Activated CD8-positive, alpha-beta memory T cell treated with anti-CD3 and anti-CD28 coated beads, Interleukin-2, amount 10 ng/mL, durations not matched to agents 7 days and 5 days (primary cell): Measurements from ENCODE around the gene NDUFV1. TPM values are rescaled to one million over a fixed set of nuclear protein-coding genes. Genes with fewer than 3 reads are reported as not detected.
A peak's percentile ranks its signal among the peaks of the same experiment; 100 is the strongest.
"Not testable (repeated sequence)": the region's sequence is repeated elsewhere in the genome, so short reads cannot be mapped to it uniquely, and the experiment has no call there.

ENCODE experiments used
- ATAC-seq: fragments of 150-1000 bp; cut with Tn5 transposase; one replicate; pipeline ENCODE4 v1.10.0; 2021; ENCODE audit warnings: moderate library complexity
- CTCF ChIA-PET: fragments of 350-600 bp; sonication (Branson Sonifier 250); formaldehyde crosslinking; loops from one replicate; lab custom pipeline; 2021; ENCODE audit warnings: antibody characterized with exemption; lab: Charles Lee
- DNase-seq: peaks from one replicate; pipeline ENCODE4 v3.0.0-alpha.2; 2020
- H3K27ac Mint-ChIP-seq: one replicate; pipeline ENCODE4 v1.8.0; 2021; ENCODE audit warnings: mild to moderate bottlenecking, mixed read lengths
- H3K27me3 Mint-ChIP-seq: one replicate; pipeline ENCODE4 v1.8.0; 2021; ENCODE audit warnings: mixed read lengths
- H3K36me3 Mint-ChIP-seq: one replicate; pipeline ENCODE4 v1.8.0; 2021; ENCODE audit warnings: mild to moderate bottlenecking, mixed read lengths
- H3K4me1 Mint-ChIP-seq: one replicate; pipeline ENCODE4 v1.8.0; 2021; ENCODE audit warnings: mixed read lengths
- H3K4me3 Mint-ChIP-seq: one replicate; pipeline ENCODE4 v1.8.0; 2021; ENCODE audit warnings: mild to moderate bottlenecking, moderate library complexity, mixed read lengths
- H3K9me3 Mint-ChIP-seq: one replicate; pipeline ENCODE4 v1.8.0; 2022; ENCODE audit warnings: low read depth, mixed read lengths
- total RNA-seq, 2 experiments: library from RNA; stranded (reverse); gene quantifications; one replicate each; pipeline ENCODE4 v1.2.3, GENCODE V29; 2021

NDUFV1 gene
- total RNA-seq, 2 experiments from 2014 or later = 239 to 252 TPM

DNA sequence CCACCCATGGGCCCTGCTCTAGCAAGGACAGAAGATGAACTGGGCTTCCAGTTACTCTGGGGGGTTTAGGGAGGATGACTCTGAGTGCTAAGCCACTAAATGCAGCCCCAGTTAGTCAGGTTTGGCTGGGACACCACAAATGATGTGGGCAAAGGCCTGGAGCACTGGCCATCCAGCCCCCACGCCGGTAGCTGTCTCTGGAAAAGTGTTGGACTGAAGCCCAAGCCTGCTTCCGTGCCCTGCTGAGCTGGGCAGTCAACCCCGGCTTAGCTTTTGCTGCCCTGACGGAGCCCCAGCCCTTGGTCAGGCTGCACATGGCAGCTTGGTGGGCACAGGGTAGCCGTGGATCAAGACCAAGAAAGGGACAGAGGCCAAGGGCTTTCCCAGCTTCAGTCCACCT is 28.8 kb upstream of the NDUFV1 start:
- H3K27me3 Mint-ChIP-seq = peaks cover 49% of the 10 kb centered on the region
- no peaks in the 10 kb centered on the region for H3K9me3 Mint-ChIP-seq

DNA sequence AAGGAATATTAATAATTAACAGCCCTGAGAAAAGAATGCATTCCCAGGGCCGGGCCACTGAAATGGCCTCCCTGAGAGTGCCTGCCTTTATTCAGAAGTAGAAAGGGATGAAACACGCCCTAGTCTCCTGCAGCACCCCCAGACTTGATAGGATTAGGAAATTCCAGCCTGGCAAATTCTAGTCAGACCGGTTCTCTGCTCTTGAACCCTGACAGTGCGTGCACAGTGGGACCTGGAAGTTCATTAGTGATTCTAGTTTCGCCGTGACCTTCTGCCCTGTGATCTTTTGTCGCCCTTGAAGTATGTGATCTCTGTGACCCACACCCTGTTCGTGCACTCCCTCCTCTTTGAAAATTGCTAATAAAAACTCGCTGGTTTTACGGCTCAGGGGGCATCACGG is 25.3 kb upstream of the NDUFV1 start:
- Mint-ChIP-seq H3K4me1 (peaks cover 42% of the 10 kb centered on the region), H3K9me3 (no peaks in the 10 kb centered on the region), H3K4me3 (no peak overlapping the region), H3K36me3 (peaks cover 17% of the 10 kb centered on the region), H3K27me3 (peaks cover 31% of the 10 kb centered on the region), H3K27ac (no peak overlapping the region)
- DNase-seq = no peak
- ATAC-seq = no peak
- CTCF ChIA-PET = interaction anchor here (0.8 to 2.9 kb wide), 4 partner anchors 8 to 16 kb away, joined by 3 to 18 read pairs (median 6); no protein-coding TSS in a partner anchor

More for the DNA sequence above, 28.8 kb upstream of the NDUFV1 start:
- CTCF ChIA-PET = interaction anchor here (1.6 kb wide), 2 partner anchors 21 to 51 kb away, joined by 3 to 7 read pairs; partner anchors contain the start of gene NUDT8
- Mint-ChIP-seq H3K27ac (no peak overlapping the region), H3K4me3 (no peak overlapping the region), H3K36me3 (no peaks in the 10 kb centered on the region), H3K4me1 (peaks cover 22% of the 10 kb centered on the region)
- no peak for DNase-seq
- ATAC-seq = no peak

DNA sequence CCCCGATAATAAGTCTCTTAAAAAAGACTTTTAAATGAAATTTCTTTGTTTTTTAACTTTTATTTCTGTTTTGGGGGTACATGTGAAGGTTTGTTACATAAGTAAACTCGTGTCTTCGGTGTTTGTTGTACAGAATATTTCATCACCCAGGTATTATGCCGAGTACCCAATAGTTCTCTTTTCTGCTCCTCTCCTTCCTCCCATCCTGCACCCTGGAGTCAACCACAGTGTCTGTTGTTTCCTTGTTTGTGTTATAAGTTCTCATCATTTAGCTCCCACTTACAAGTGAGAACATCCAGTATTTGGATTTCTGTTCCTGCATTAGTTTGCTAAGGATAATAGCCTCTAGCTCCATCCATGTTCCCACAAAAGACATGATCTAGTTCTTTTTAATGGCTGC is 24.7 kb upstream of the NDUFV1 start:
- no peaks in the 10 kb centered on the region for H3K9me3 Mint-ChIP-seq
- peaks cover 23% of the 10 kb centered on the region for H3K36me3 Mint-ChIP-seq
- CTCF ChIA-PET = interaction anchor here (1.1 to 3.3 kb wide), 6 partner anchors 8 to 68 kb away, joined by 3 to 22 read pairs (median 14); partner anchors contain the start of genes ACY3 and NUDT8
- ATAC-seq = no peak
- peaks cover 47% of the 10 kb centered on the region for H3K4me1 Mint-ChIP-seq
- no peak for DNase-seq
- H3K27ac Mint-ChIP-seq = no peak overlapping the region
- peaks cover 31% of the 10 kb centered on the region for H3K27me3 Mint-ChIP-seq
- H3K4me3 Mint-ChIP-seq = peak overlapping the region; percentile 88

DNA sequence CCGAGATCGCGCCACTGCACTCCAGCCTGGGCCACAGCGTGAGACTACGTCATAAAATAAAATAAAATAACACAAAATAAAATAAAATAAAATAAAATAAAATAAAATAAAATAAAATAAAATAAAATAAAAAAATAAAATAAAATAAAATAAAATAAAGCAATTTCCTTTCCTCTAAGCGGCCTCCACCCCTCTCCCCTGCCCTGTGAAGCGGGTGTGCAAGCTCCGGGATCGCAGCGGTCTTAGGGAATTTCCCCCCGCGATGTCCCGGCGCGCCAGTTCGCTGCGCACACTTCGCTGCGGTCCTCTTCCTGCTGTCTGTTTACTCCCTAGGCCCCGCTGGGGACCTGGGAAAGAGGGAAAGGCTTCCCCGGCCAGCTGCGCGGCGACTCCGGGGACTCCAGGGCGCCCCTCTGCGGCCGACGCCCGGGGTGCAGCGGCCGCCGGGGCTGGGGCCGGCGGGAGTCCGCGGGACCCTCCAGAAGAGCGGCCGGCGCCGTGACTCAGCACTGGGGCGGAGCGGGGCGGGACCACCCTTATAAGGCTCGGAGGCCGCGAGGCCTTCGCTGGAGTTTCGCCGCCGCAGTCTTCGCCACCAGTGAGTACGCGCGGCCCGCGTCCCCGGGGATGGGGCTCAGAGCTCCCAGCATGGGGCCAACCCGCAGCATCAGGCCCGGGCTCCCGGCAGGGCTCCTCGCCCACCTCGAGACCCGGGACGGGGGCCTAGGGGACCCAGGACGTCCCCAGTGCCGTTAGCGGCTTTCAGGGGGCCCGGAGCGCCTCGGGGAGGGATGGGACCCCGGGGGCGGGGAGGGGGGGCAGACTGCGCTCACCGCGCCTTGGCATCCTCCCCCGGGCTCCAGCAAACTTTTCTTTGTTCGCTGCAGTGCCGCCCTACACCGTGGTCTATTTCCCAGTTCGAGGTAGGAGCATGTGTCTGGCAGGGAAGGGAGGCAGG is 23.2 kb upstream of the NDUFV1 start, which contains the start of gene GSTP1:
TSS of gene GSTP1 (plus strand) at position 566 of the 958 bp plus-strand sequence. CDS start at position 598, 32 bp downstream.
- H3K27me3 Mint-ChIP-seq = peaks cover 31% of the 10 kb centered on the region
- peak within 1 kb of the TSS; percentile 88 for H3K4me3 Mint-ChIP-seq
- peak; percentile 87 for DNase-seq
- CTCF ChIA-PET = interaction anchor here (0.6 to 3.3 kb wide), 15 partner anchors 10 to 372 kb away, joined by 3 to 22 read pairs (median 4); partner anchors contain the start of genes ACY3 and NUDT8
- H3K9me3 Mint-ChIP-seq = no peaks in the 10 kb centered on the region
- H3K27ac Mint-ChIP-seq = peak within 1 kb of the TSS; percentile 84
- H3K4me1 Mint-ChIP-seq = peaks cover 49% of the 10 kb centered on the region
- H3K36me3 Mint-ChIP-seq = peaks cover 31% of the 10 kb centered on the region
- ATAC-seq = peak; percentile 95

DNA sequence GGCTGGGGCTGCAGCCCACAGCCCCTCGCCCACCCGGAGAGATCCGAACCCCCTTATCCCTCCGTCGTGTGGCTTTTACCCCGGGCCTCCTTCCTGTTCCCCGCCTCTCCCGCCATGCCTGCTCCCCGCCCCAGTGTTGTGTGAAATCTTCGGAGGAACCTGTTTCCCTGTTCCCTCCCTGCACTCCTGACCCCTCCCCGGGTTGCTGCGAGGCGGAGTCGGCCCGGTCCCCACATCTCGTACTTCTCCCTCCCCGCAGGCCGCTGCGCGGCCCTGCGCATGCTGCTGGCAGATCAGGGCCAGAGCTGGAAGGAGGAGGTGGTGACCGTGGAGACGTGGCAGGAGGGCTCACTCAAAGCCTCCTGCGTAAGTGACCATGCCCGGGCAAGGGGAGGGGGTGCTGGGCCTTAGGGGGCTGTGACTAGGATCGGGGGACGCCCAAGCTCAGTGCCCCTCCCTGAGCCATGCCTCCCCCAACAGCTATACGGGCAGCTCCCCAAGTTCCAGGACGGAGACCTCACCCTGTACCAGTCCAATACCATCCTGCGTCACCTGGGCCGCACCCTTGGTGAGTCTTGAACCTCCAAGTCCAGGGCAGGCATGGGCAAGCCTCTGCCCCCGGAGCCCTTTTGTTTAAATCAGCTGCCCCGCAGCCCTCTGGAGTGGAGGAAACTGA is 22.4 kb upstream of the NDUFV1 start:
- Mint-ChIP-seq H3K4me3 (peak overlapping the region; percentile 70), H3K4me1 (peaks cover 45% of the 10 kb centered on the region), H3K36me3 (peaks cover 31% of the 10 kb centered on the region), H3K27me3 (peaks cover 27% of the 10 kb centered on the region), H3K9me3 (no peaks in the 10 kb centered on the region), H3K27ac (peak overlapping the region; percentile 73)
- ATAC-seq (peak; percentile 34), DNase-seq (peak; percentile 58)
- CTCF ChIA-PET = interaction anchor here (0.9 to 3.3 kb wide), 11 partner anchors 10 to 371 kb away, joined by 3 to 22 read pairs (median 4); partner anchors contain the start of gene NUDT8

DNA sequence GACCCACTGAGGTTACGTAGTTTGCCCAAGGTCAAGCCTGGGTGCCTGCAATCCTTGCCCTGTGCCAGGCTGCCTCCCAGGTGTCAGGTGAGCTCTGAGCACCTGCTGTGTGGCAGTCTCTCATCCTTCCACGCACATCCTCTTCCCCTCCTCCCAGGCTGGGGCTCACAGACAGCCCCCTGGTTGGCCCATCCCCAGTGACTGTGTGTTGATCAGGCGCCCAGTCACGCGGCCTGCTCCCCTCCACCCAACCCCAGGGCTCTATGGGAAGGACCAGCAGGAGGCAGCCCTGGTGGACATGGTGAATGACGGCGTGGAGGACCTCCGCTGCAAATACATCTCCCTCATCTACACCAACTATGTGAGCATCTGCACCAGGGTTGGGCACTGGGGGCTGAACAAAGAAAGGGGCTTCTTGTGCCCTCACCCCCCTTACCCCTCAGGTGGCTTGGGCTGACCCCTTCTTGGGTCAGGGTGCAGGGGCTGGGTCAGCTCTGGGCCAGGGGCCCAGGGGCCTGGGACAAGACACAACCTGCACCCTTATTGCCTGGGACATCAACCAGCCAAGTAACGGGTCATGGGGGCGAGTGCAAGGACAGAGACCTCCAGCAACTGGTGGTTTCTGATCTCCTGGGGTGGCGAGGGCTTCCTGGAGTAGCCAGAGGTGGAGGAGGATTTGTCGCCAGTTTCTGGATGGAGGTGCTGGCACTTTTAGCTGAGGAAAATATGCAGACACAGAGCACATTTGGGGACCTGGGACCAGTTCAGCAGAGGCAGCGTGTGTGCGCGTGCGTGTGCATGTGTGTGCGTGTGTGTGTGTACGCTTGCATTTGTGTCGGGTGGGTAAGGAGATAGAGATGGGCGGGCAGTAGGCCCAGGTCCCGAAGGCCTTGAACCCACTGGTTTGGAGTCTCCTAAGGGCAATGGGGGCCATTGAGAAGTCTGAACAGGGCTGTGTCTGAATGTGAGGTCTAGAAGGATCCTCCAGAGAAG is 21.6 kb upstream of the NDUFV1 start:
- no peak for DNase-seq

DNA sequence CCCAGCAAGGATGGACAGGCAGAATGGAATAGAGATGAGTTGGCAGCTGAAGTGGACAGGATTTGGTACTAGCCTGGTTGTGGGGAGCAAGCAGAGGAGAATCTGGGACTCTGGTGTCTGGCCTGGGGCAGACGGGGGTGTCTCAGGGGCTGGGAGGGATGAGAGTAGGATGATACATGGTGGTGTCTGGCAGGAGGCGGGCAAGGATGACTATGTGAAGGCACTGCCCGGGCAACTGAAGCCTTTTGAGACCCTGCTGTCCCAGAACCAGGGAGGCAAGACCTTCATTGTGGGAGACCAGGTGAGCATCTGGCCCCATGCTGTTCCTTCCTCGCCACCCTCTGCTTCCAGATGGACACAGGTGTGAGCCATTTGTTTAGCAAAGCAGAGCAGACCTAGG is 20.8 kb upstream of the NDUFV1 start:
- ATAC-seq (no peak), DNase-seq (no peak)
- Mint-ChIP-seq H3K27ac (peak overlapping the region; percentile 39), H3K4me1 (peaks cover 38% of the 10 kb centered on the region), H3K4me3 (no peak overlapping the region), H3K36me3 (peaks cover 31% of the 10 kb centered on the region), H3K9me3 (no peaks in the 10 kb centered on the region), H3K27me3 (peaks cover 13% of the 10 kb centered on the region)
- CTCF ChIA-PET = interaction anchor here (1.0 kb wide), 1 partner anchor 13 kb away, joined by 3 read pairs; no protein-coding TSS in a partner anchor

More for the DNA sequence above, 21.6 kb upstream of the NDUFV1 start:
- H3K9me3 Mint-ChIP-seq = no peaks in the 10 kb centered on the region
- CTCF ChIA-PET = interaction anchor here (0.9 to 3.3 kb wide), 6 partner anchors 12 to 207 kb away, joined by 3 to 22 read pairs (median 6); partner anchors contain the start of gene NUDT8
- H3K4me1 Mint-ChIP-seq = peaks cover 38% of the 10 kb centered on the region
- H3K27me3 Mint-ChIP-seq = peaks cover 19% of the 10 kb centered on the region
- H3K27ac Mint-ChIP-seq = peak overlapping the region; percentile 39
- no peak for ATAC-seq
- peaks cover 31% of the 10 kb centered on the region for H3K36me3 Mint-ChIP-seq
- peak overlapping the region; percentile 70 for H3K4me3 Mint-ChIP-seq

DNA sequence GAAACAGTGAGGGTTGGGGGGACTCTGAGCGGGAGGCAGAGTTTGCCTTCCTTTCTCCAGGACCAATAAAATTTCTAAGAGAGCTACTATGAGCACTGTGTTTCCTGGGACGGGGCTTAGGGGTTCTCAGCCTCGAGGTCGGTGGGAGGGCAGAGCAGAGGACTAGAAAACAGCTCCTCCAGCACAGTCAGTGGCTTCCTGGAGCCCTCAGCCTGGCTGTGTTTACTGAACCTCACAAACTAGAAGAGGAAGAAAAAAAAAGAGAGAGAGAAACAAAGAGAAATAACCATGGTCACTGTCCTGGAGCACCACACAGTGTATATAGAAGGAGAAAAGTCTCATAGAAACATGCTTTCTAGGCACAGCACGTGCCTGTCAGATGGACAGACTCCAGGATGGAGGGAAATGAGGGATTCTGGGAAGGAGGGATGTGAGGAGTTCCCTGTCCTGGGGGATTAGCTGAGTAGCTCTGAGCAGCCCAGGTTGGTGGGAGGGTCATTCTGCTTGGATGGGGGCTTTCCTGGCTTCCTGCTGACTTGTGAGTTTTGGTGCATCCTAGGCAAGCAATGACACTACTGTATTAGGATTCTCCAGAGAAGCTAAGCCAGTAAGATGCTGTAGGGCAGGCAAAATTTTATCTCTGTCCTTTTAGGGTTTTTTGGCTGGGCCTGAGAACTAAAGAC is 20.0 kb upstream of the NDUFV1 start:
- peaks cover 31% of the 10 kb centered on the region for H3K36me3 Mint-ChIP-seq
- H3K9me3 Mint-ChIP-seq = no peaks in the 10 kb centered on the region
- CTCF ChIA-PET = interaction anchor here (1.0 kb wide), 1 partner anchor 14 kb away, joined by 3 read pairs; no protein-coding TSS in a partner anchor
- peaks cover 5% of the 10 kb centered on the region for H3K27me3 Mint-ChIP-seq
- no peak overlapping the region for H3K27ac Mint-ChIP-seq
- ATAC-seq (no peak), DNase-seq (no peak)
- H3K4me3 Mint-ChIP-seq = no peak overlapping the region
- peaks cover 38% of the 10 kb centered on the region for H3K4me1 Mint-ChIP-seq

DNA sequence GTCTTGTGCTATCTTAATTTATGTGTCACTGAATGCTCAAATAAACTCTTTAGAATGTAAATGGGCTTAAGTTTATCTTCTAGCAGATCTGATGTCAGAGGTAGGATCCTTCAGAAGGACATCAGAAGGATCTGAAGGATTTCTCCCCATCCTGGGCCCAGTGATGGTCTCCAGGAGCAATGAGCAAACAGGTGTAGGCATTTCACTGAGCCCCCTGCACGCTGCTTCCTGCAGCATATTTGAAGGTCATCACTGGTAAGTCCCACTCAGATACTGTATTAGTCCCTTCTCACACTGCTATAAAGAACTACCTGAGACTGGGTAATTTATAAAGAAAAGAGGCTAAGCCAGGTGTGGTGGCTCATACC is 18.6 kb upstream of the NDUFV1 start:
- H3K27me3 Mint-ChIP-seq = peaks cover 1% of the 10 kb centered on the region
- peaks cover 31% of the 10 kb centered on the region for H3K36me3 Mint-ChIP-seq
- CTCF ChIA-PET = no interaction called here
- H3K4me3 Mint-ChIP-seq = no peak overlapping the region
- DNase-seq (no peak), ATAC-seq (no peak)
- peaks cover 27% of the 10 kb centered on the region for H3K4me1 Mint-ChIP-seq
- no peak overlapping the region for H3K27ac Mint-ChIP-seq
- no peaks in the 10 kb centered on the region for H3K9me3 Mint-ChIP-seq

DNA sequence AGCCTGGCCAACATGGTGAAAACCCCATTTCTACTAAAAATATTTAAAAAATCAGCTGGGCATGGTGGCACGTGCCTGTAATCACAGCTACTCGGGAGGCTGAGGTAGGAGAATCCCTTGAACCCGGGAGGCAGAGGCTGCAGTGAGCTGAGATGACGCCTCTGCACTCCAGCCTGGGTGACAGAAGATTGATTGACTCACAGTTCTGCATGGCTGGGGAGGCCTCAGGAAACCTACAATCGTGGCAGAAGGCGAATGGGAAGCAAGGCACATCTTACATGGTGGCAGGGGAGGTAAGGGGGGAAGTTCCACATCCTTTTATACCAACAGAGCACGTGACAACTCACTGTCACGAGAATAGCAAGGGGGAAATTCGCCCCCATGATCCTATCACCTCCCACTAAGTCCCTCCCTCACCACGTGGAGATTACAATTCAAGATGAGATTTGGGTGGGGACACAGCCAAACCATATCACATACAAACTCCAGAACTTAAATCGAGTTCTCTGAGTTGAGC is 17.8 kb upstream of the NDUFV1 start:
- H3K27me3 Mint-ChIP-seq, H3K4me3 Mint-ChIP-seq, ATAC-seq, H3K9me3 Mint-ChIP-seq, DNase-seq, H3K27ac Mint-ChIP-seq, CTCF ChIA-PET: not testable (repeated sequence)
- H3K36me3 Mint-ChIP-seq = peaks cover 31% of the 10 kb centered on the region
- peaks cover 25% of the 10 kb centered on the region for H3K4me1 Mint-ChIP-seq

DNA sequence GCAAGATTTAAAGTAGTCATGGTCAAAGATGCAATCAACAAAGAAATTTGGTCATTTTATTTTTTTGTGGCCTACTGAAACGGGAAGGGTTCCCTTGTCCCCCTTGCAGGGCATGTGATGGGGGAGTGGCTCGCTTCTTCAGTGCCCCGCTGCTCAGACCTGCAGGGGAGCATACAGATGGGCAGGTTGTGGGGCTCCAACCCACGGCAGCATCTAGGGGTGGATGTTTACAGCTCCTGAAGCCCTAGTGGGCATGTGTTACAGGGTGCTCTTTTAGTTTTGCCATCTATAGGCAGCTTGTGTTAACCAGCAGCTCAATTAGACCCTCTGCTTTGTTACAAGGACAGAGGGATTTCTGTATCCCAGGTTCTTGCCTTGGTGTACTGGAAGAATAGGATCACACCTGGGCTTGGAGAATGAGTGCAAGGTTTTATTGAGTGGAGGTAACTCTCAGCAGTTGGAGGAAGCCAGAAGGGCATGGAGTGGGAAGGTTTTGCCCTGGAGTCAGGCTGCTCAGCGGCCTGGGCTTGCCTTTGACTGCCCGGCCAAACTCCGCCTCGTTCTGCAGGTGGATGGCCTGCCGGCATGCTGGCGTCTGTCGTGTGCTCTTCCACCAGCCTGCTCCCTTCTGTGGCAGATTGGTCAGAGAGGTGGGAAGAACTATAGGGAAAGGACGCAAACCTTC is 13.7 kb upstream of the NDUFV1 start:
- Mint-ChIP-seq H3K4me3 (no peak overlapping the region), H3K9me3 (no peaks in the 10 kb centered on the region), H3K4me1 (no peaks in the 10 kb centered on the region), H3K27me3 (peaks cover 4% of the 10 kb centered on the region), H3K36me3 (peaks cover 2% of the 10 kb centered on the region), H3K27ac (no peak overlapping the region)
- no peak for DNase-seq
- CTCF ChIA-PET = interaction anchor here (0.6 to 4.8 kb wide), 3 partner anchors 9 to 1451 kb away, joined by 3 to 26 read pairs (median 3); no protein-coding TSS in a partner anchor
- ATAC-seq = no peak
